GM21717 (cell line): ENCODE results near the gene ABO.
"Not testable (repeated sequence)": the region's sequence is repeated elsewhere in the genome, so short reads cannot be mapped to it uniquely, and the experiment has no call there.

Experiments used
- ATAC-seq: cut with Tn5 transposase; IDR thresholded peaks from one replicate; pipeline ENCODE4 v1.9.1; 2021; ENCODE audit warnings: mild to moderate bottlenecking, moderate library complexity; ENCODE audit not compliant: unreplicated experiment

ABO gene

GRCh38 chr9:133275105-133276000, at the start of gene ABO:
TSS of gene ABO (minus strand) at chr9:133275201.
- no peak for ATAC-seq

DNA sequence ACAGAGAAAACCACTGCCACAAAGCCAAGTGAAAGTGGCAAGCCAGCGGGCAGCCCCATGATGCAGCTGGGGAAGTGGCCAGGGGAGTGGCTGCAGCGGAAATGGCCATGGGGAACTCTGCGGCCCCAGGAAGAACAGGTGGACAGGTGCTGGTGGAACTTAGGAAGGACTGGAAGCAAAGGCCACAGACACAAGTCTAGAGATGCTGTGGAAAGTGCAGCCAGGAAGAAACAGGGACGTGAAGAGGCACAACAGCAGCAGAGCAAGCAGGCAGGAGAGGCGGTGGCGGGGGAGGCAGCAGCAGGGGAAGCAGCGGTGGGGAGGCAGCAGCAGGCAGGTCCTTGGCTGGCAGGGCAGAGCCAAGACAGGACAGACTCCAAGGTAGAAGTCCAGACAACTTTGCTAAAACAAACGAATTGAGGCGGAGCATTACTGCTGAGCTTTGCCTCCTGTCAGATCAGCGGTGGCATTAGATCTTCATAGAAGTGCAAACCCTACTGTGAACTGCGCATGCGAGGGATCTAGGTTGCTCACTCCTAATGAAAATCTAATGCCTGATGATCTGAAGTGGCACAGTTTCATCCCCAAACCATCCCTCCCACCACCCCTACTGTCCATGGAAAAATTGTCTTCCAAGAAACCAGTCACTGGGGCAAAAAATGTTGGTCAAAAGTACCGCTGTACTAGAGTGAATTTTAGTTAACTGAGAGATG, 49.1 kb upstream of the ABO start:
- ATAC-seq = no peak

GRCh38 chr9:133323211-133323610, 48.2 kb upstream of the ABO start:
- no peak for ATAC-seq

DNA sequence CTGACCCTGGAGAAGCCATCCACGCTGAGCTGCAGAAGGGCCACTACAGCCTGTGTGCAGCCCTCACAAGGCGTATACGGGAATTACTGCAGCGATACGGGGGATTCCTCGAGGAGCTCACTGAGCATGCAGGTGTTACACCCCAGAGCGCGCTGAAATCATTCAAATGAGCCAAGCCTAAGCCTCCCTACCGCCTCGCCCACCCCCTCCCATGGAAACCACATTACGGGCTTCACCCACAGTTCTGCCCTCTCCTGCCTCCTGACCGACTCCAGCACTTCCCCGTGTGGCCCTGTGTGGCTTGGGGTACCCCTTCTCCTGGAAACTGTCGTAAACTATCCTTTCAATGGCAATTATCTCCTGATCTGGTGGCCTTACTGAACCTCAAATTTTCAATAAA, 47.7 kb upstream of the ABO start:
- ATAC-seq = no peak

DNA sequence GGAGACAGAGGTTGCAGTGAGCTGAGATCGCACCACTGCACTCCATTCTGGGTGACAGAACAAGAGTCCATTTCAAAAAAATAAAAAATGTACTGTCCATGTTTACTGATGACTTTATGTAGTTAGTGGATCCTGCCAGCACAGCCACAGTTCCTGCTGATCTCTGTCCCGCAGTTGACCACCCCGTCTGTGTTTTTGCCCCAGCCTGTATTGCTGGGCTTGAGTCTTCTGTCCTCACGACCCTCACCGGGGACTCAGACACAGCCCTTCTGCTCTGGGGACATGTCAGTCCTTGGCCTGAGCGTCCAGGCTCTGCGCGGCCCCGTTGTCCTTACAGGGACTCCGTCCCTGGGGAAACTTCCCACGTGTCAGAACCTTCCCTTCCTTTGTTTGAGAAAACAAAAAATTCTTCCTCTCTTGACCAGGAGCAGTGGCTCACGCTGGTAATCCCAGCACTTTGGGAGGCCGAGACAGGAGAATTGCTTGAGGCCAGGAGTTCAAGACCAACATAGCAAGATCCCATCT, 46.5 kb upstream of the ABO start:
- no peak for ATAC-seq

- ATAC-seq = no peak
Measured at GRCh38 chr9:133320421-133320881, 45.5 kb upstream of the ABO start.

DNA sequence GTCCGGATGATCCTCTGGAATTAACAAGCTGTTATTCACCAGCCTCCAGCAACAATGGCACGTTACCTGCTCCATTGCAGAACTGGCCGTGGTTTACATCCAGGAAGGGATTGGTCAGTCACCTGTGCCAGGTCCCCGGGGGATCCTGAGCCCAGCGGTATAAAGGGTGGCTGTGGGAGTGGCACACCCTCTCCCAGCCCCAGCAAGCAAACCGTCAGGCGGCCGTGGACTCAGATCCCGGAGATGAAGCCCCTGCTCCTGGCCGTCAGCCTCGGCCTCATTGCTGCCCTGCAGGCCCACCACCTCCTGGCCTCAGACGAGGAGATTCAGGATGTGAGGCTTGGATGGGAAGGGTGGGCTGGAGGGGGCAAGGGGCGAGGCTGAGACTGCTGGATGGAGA, 42.5 kb upstream of the ABO start:
- ATAC-seq = not testable (repeated sequence)

- no peak for ATAC-seq
Measured at GRCh38 chr9:133315997-133316396, 41.0 kb upstream of the ABO start.

- ATAC-seq = no peak
Measured at GRCh38 chr9:133309608-133310007, 34.6 kb upstream of the ABO start.

GRCh38 chr9:133307301-133307700, 32.3 kb upstream of the ABO start:
- no peak for ATAC-seq

GRCh38 chr9:133306242-133307204, 31.5 kb upstream of the ABO start:
- ATAC-seq = no peak

GRCh38 chr9:133305731-133306130, 30.7 kb upstream of the ABO start:
- ATAC-seq = no peak

- ATAC-seq = no peak
Measured at GRCh38 chr9:133304477-133305377, 29.7 kb upstream of the ABO start.

GRCh38 chr9:133304158-133304470, 29.1 kb upstream of the ABO start:
- no peak for ATAC-seq

DNA sequence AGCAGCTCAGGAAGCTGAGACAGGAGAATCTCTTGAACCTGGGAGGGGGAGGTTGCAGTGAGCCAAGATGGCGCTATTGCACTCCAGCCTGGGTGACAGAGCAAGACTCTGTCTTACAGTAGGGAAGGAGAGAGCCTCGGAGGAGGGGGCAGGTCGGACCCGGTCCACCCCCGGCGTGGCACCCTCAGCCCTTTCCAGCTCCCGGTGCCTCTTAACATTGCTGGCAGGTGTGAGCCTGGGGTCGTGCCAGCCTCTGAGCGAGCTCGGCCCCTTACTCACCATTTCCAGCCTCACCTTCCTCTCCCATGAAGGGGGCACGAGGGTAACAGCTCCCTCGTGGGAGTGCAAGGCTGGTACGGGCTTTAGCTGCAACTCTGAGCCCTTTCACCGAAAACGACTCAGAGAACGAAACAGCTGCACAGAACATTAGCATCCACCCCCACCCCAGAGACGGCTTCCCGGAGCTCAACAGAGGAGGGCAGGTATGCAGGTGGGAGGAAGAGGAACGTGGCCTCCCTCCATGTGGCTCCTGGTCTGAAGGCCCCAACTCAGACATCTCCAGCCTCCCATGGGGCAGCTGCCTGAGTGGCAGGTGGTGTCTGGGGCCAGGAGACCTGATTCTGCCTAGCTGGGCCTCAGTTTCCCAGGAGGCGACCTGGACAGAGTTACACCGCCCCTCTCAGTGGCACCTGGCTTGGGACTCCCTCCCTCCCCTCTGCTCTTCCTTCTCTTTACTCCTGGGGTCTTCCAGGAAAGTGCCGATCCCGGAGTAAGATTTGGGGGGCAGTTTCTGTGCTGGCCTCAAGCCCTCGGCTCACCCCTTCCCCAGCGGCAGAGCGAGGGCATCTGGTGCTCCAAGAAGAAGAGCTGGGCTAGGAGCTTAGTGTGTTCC, 28.5 kb upstream of the ABO start:
- ATAC-seq = no peak

DNA sequence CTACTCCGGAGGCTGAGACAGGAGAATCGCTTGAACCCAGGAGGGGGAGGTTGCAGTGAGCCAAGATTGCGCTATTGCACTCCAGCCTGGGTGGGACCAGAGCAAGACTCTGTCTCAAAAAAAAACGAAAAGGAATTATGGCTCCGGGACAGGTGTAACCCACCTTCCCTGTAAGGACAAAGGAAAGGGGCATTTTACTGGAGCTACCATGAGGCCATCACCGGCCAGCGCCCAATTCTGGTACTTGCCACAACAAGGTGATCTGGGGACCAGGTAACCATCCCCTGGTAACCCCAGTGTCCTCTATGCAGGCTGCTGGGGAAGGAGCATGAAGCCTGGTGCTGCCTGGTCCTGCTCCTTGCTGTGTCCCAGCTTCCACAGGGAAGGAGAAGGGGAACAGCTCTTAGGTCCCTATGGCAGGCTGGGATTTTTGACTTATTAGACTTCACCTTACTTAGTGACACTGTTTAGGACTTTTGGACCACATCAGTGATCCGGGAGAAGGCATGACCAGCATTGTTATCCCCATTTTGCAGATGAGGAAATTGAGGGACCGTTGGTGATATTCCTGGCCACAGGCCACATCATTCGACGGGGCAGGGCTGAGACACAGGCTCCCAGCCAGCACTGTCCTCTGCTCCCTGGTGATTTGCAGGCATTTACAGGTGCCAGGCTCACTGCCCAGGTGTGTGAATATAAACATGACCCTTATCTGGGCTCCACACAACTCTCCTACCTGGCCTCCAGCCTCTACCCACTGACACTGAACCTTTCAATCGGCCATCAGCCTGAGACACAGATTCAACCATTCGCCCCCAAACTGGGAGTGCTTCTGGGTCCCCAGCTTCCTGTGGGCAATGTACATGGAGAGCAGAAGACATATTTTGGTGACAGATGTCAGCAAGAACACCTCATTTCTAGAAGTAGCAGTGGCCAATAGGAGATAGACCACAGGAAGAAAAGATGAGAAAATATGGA, 26.5 kb upstream of the ABO start:
- ATAC-seq = no peak

DNA sequence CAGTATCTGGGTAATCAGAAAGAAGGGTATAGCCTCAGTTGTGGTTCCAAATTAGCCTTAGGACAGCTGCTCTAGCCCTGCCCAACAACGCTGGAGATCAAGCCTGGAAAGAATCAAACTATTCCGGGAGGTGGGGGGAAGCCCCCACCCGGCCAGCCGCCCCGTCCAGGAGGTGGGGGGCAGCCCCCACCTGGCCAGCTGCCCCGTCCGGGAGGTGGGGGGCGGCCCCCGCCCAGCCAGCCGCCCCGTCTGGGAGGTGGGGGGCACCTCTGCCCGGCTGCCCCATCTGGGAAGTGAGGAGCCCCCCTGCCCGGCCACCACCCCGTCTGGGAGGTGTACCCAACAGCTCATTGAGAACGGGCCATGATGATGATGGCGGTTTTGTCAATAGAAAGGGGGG, 25.0 kb upstream of the ABO start:
- ATAC-seq = not testable (repeated sequence)

DNA sequence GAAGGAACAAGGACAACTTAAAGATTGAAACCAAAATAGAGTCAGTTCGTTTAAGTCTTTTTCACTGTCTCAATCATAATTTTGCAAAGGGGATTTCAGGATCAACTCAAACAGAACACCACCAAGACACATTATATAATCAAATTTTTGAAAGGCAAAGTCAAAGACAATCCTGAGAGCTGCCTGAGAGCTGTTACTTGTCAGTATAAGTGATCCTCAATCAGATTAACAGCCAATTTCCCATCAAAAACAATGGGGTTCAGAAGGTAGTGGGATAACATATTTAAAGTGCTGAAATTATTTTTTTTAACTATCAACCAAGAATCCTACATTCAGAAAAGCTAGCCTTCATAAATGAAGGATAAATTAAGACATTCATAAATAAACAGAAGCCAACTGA, 19.3 kb upstream of the ABO start:
- ATAC-seq = no peak
